Measurements from ENCODE around the gene SLC10A7. TPM values are rescaled to one million over a fixed set of nuclear protein-coding genes. Genes with fewer than 3 reads are reported as not detected.

The SLC10A7 gene
- total and polyA plus RNA-seq, 10 of the 15 experiments (the other 5 are each of a cell fraction or from before 2014, with no cell fraction given) = 4.6 to 23.7 (median 15.6) TPM

- Histone ChIP-seq H3K4me2 (ENCODE audit: control insufficient read depth, insufficient read depth) (no peak overlapping the region), H3K36me3 (ENCODE audit: control insufficient read depth in 2 of 2, insufficient read depth in 2 of 2, low read length in 1 of 2) (0 out of 4 replicates have a peak, but pooled peaks cover 0 to 2% of the 10 kb centered on the region in 2 experiments), H2AFZ (ENCODE audit: control insufficient read depth, low read depth, low read length) (no peak overlapping the region), H3K79me2 (ENCODE audit: control insufficient read depth, insufficient read depth, low read length) (no peaks in the 10 kb centered on the region), H3K4me1 (ENCODE audit: control insufficient read depth, insufficient read depth, low read length) (no peaks in the 10 kb centered on the region), H3K9ac (ENCODE audit: control insufficient read depth, insufficient read depth, low read length) (no peak overlapping the region), H3K4me3 (no peak overlapping the region), H3K9me3 (replicated peaks; ENCODE audit: control insufficient read depth, insufficient read depth, low read length) (no peaks in the 10 kb centered on the region), H4K20me1 (ENCODE audit: control insufficient read depth, insufficient read depth) (no peaks in the 10 kb centered on the region), H3K27me3 (replicated peaks in 1 of 2; ENCODE audit: control insufficient read depth in 2 of 2, insufficient read depth in 2 of 2, low read length in 1 of 2) (no peaks in the 10 kb centered on the region), H3K27ac (ENCODE audit: control insufficient read depth, insufficient read depth) (no peak overlapping the region)
- TF ChIP-seq BRCA1 (IDR thresholded peaks at IDR 0.05; ENCODE audit: low read depth, low read length) (no peak), MYB (IDR thresholded peaks at IDR 0.05; ENCODE audit: borderline replicate concordance, low read depth, low read length) (no peak), BCL3 (IDR thresholded peaks at IDR 0.05; ENCODE audit: borderline replicate concordance, insufficient read depth, low read depth, low read length, poor library complexity, severe bottlenecking) (no peak)
- intact Hi-C loops (cut with micrococcal nuclease; ENCODE audit: unreplicated experiment) (no loop called here), in situ Hi-C loops (cut with MboI) (no loop called here)
- ChIA-PET POLR2A (no interaction called here), RAD21 (ENCODE audit: unreplicated experiment) (no interaction called here), CTCF (no interaction called here), SMC1A (ENCODE audit: uncharacterized antibody, unreplicated experiment) (no interaction called here)
- 100% methylated on average over 3 of the region's 3 CpGs for WGBS (ENCODE audit: insufficient coverage, insufficient replicate concordance, low lambda C conversion rate, missing lambda C conversion rate)
- no peak for FAIRE-seq
- no peak for ATAC-seq
- DNase-seq (ENCODE audit: low read depth, low spot score) = no peak
- no TSS peak for BruUV-seq (replicated peaks)
Observed at GRCh38 chr4:146255874-146256273, 265.9 kb downstream of the SLC10A7 start.

GRCh38 chr4:146255463-146255862 is 266.3 kb downstream of the SLC10A7 start:
- no peak for TF ChIP-seq CBX3 (IDR thresholded peaks at IDR 0.05; ENCODE audit: borderline replicate concordance, low read depth)
- DNase-seq (ENCODE audit: low read depth, low spot score) (no peak), FAIRE-seq (no peak), ATAC-seq (no peak)
- no peaks in the 10 kb centered on the region for H4K20me1 ChIP-seq (ENCODE audit: control insufficient read depth, insufficient read depth)
- no peaks in the 10 kb centered on the region for H3K4me1 ChIP-seq (ENCODE audit: control insufficient read depth, insufficient read depth, low read length)
- no peaks in the 10 kb centered on the region for H3K79me2 ChIP-seq (ENCODE audit: control insufficient read depth, insufficient read depth, low read length)
- H2AFZ ChIP-seq (ENCODE audit: control insufficient read depth, low read depth, low read length) = no peak overlapping the region
- ChIA-PET SMC1A (ENCODE audit: uncharacterized antibody, unreplicated experiment) (no interaction called here), CTCF (interaction anchor here (1.7 to 3.1 kb wide), 2 partner anchors 8 to 19 kb away, joined by 4 to 9 read pairs; no protein-coding TSS in a partner anchor), POLR2A (no interaction called here), RAD21 (ENCODE audit: unreplicated experiment) (no interaction called here)
- H3K36me3 ChIP-seq (ENCODE audit: control insufficient read depth in 2 of 2, insufficient read depth in 2 of 2, low read length in 1 of 2) = 0 out of 4 replicates have a peak, but pooled peaks cover 0 to 2% of the 10 kb centered on the region in 2 experiments
- H3K9ac ChIP-seq (ENCODE audit: control insufficient read depth, insufficient read depth, low read length) = no peak overlapping the region
- H3K27me3 ChIP-seq (replicated peaks in 1 of 2; ENCODE audit: control insufficient read depth in 2 of 2, insufficient read depth in 2 of 2, low read length in 1 of 2) = no peaks in the 10 kb centered on the region
- no peaks in the 10 kb centered on the region for H3K9me3 ChIP-seq (replicated peaks; ENCODE audit: control insufficient read depth, insufficient read depth, low read length)
- no peak overlapping the region for H3K4me3 ChIP-seq
- no peak overlapping the region for H3K4me2 ChIP-seq (ENCODE audit: control insufficient read depth, insufficient read depth)
- BruUV-seq (replicated peaks) = no TSS peak
- 96% methylated on average over 1 of the region's 1 CpG for WGBS (ENCODE audit: insufficient coverage, insufficient replicate concordance, low lambda C conversion rate, missing lambda C conversion rate)
- in situ Hi-C loops (cut with MboI) (no loop called here), intact Hi-C loops (cut with micrococcal nuclease; ENCODE audit: unreplicated experiment) (no loop called here)
- no peak overlapping the region for H3K27ac ChIP-seq (ENCODE audit: control insufficient read depth, insufficient read depth)
